Smooth muscle cell (in vitro differentiated cells): ENCODE measurements around the gene WDCP. TPM values are rescaled to one million over a fixed set of nuclear protein-coding genes. Genes with fewer than 3 reads are reported as not detected.

Experiments used
- DNase-seq: peaks from one replicate; lab custom pipeline; 2025; ENCODE audit not compliant: unreplicated experiment; lab: John Stamatoyannopoulos, UW
- H2AFZ ChIP-seq: fragments of 200-600 bp; sonication (generic); 2 replicates; pipeline ENCODE4 v1.6.0; 2016; ENCODE audit warnings: antibody characterized with exemption, low read depth, mild to moderate bottlenecking
- H3F3A ChIP-seq: fragments of 200-600 bp; sonication (generic); 2 replicates; pipeline ENCODE4 v1.6.0; 2017; ENCODE audit warnings: antibody characterized with exemption, low read depth
- H3K27ac ChIP-seq: fragments of 200-600 bp; sonication (generic); 2 replicates; pipeline ENCODE4 v1.5.1; 2016; ENCODE audit warnings: low read depth, mild to moderate bottlenecking
- H3K27me3 ChIP-seq: fragments of 200-600 bp; sonication (generic); 2 replicates; pipeline ENCODE4 v1.6.1; 2016; ENCODE audit warnings: low read depth, mild to moderate bottlenecking
- H3K36me3 ChIP-seq: fragments of 200-600 bp; sonication (generic); 2 replicates; pipeline ENCODE4 v1.5.1; 2016; ENCODE audit warnings: low read depth
- H3K4me1 ChIP-seq: fragments of 200-600 bp; sonication (generic); 2 replicates; pipeline ENCODE4 v1.5.1; 2016; ENCODE audit warnings: low read depth
- H3K4me2 ChIP-seq: fragments of 200-600 bp; sonication (generic); 2 replicates; pipeline ENCODE4 v1.6.0; 2016; ENCODE audit warnings: mild to moderate bottlenecking
- H3K4me3 ChIP-seq: fragments of 200-600 bp; sonication (generic); 2 replicates; pipeline ENCODE4 v1.5.1; 2016; ENCODE audit warnings: mild to moderate bottlenecking
- H3K79me2 ChIP-seq: fragments of 200-600 bp; sonication (generic); 2 replicates; pipeline ENCODE4 v1.6.0; 2016; ENCODE audit warnings: low read depth, mild to moderate bottlenecking
- H3K9ac ChIP-seq: fragments of 200-600 bp; sonication (generic); 2 replicates; pipeline ENCODE4 v1.6.0; 2016; ENCODE audit warnings: low read depth
- H3K9me3 ChIP-seq: fragments of 200-600 bp; sonication (generic); replicated peaks from 2 replicates; pipeline ENCODE4 v1.5.1; 2016; ENCODE audit warnings: low read depth
- H4K20me1 ChIP-seq: fragments of 200-600 bp; sonication (generic); 2 replicates; pipeline ENCODE4 v1.6.0; 2016; ENCODE audit warnings: low read depth
- CTCF ChIP-seq: fragments of 200-600 bp; sonication (generic); IDR thresholded peaks from 2 replicates; pipeline ENCODE4 v1.5.1; 2017; ENCODE audit warnings: borderline replicate concordance, mild to moderate bottlenecking, antibody characterized with exemption; ENCODE audit not compliant: insufficient read depth, poor library complexity, severe bottlenecking
- WGBS: methylation state at CpG from one replicate; pipeline ENCODE4 v1.1.7; 2016; ENCODE audit warnings: low lambda C conversion rate; 5-methylcytosine and 5-hydroxymethylcytosine counted together
- polyA plus RNA-seq: library from polyadenylated mRNA; unstranded; fragments of >200 nt; fragmentation: Nextera tagmentation; extraction: Ambion mirVana; gene quantifications from 2 replicates; pipeline ENCODE4 v1.2.1, GENCODE V29; 2016
- total RNA-seq: library from RNA; depleted of rRNA; stranded (reverse); fragments of >200 nt; gene quantifications from 2 replicates; pipeline ENCODE4 v1.2.3, GENCODE V29; 2014

Gene WDCP
- total and polyA plus RNA-seq, 2 experiments from 2014 or later: 3.1 to 7.7 TPM

DNA sequence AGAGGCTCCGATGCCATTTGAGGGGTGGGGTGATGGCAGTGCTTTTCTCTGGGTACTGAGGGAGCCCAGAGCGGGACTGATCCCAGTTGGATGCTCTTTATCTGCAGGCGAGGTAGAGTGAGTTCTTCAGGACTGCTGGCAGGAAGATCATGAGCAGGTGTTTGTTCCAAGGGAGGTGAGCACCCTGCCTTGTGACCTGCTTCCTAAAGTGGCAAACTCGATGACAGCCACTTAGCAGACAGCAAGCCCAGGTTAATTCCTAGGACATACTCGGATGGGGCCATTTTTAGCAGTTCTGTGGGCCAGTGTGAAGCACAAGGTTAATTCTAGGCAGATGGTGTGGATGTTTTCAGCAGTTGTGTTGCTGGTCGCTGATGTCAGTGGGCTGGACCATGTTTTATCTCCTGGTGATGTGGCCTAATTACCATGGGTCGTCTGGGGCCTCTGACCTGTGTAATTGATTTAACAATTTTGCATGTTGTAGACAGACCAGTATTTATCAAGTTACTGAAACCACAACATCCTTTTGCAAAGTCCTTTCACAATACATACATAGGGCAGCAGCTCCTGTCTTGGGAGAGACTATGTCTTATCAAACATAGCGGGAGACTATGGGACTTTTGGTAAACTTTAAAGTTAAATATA lies 7.3 kb upstream of the WDCP start:
- no peak overlapping the region for H3K9ac ChIP-seq
- H3K4me3 ChIP-seq: no peak overlapping the region
- no peaks in the 10 kb centered on the region for H4K20me1 ChIP-seq
- no peaks in the 10 kb centered on the region for H3F3A ChIP-seq
- 85% methylated on average over 8 of the region's 8 CpGs for WGBS
- H3K79me2 ChIP-seq: no peaks in the 10 kb centered on the region
- no peak overlapping the region for H2AFZ ChIP-seq
- no peaks in the 10 kb centered on the region for H3K27me3 ChIP-seq
- H3K4me1 ChIP-seq: no peaks in the 10 kb centered on the region
- no peaks in the 10 kb centered on the region for H3K9me3 ChIP-seq
- no peak for DNase-seq
- H3K4me2 ChIP-seq: no peak overlapping the region
- TF ChIP-seq CTCF: no peak
- no peak overlapping the region for H3K27ac ChIP-seq
- no peaks in the 10 kb centered on the region for H3K36me3 ChIP-seq

GRCh38 chr2:24052951-24053350 lies 5.8 kb upstream of the WDCP start:
- Histone ChIP-seq H3K4me1 (no peaks in the 10 kb centered on the region), H2AFZ (no peak overlapping the region), H3K27me3 (no peaks in the 10 kb centered on the region), H3K4me2 (no peak overlapping the region), H3K9ac (no peak overlapping the region), H3F3A (no peaks in the 10 kb centered on the region), H3K4me3 (no peak overlapping the region), H3K9me3 (no peaks in the 10 kb centered on the region), H4K20me1 (no peaks in the 10 kb centered on the region), H3K27ac (no peak overlapping the region), H3K36me3 (no peaks in the 10 kb centered on the region), H3K79me2 (no peaks in the 10 kb centered on the region)
- TF ChIP-seq CTCF: no peak
- no peak for DNase-seq
- WGBS: 95% methylated on average over 1 of the region's 1 CpG

DNA sequence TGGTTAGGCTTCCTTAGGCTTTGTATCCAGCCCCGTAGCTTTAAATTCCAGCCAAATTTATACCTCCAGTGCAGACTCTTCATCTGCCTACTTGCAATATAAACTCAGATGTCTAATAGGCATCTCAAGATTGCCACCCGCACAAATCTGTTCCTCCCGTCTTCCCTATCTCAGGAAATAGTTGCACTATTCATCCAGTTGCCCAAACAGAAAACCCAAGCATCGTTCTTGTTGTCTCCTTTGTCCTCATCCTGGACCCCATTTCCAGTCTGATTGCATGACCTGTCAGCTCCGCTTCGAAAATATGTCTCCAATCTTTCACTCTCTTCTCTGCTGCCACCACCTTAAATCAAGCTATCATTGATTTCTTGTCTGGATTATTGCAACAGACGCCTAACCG lies 4.6 kb upstream of the WDCP start:
- 92% methylated on average over 8 of the region's 8 CpGs for WGBS
- Histone ChIP-seq H3K4me2 (no peak overlapping the region), H3K79me2 (no peaks in the 10 kb centered on the region), H3K9me3 (no peaks in the 10 kb centered on the region), H3K4me3 (no peak overlapping the region), H3K9ac (no peak overlapping the region), H3K27me3 (no peaks in the 10 kb centered on the region), H4K20me1 (no peaks in the 10 kb centered on the region), H2AFZ (no peak overlapping the region), H3F3A (no peaks in the 10 kb centered on the region), H3K4me1 (peaks cover 4% of the 10 kb centered on the region), H3K27ac (no peak overlapping the region), H3K36me3 (no peaks in the 10 kb centered on the region)
- DNase-seq: no peak
- no peak for TF ChIP-seq CTCF
